HAP-1 (cell line): ENCODE measurements around the gene PAK4.

Experiments used
- DNase-seq, 2 experiments: peaks; one replicate each; pipeline ENCODE4 v3.0.0-alpha.2; 2016 to 2020; ENCODE audit warnings: low spot score in 2 of 2
- H3K27me3 ChIP-seq: fragments of 250-450 bp; sonication (Bioruptor Pico); 2 replicates; pipeline ENCODE4 v1.5.1; 2020; ENCODE audit warnings: low read depth, mild to moderate bottlenecking, moderate library complexity
- H3K36me3 ChIP-seq: fragments of 250-450 bp; sonication (Bioruptor Pico); replicated peaks from 2 replicates; pipeline ENCODE4 v1.5.1; 2020; ENCODE audit warnings: mild to moderate bottlenecking
- H3K4me1 ChIP-seq: fragments of 250-450 bp; sonication (Bioruptor Pico); 2 replicates; pipeline ENCODE4 v1.5.1; 2020; ENCODE audit warnings: mild to moderate bottlenecking
- H3K4me3 ChIP-seq: fragments of 250-450 bp; sonication (Bioruptor Pico); 2 replicates; pipeline ENCODE4 v1.5.1; 2020; ENCODE audit warnings: mild to moderate bottlenecking, moderate library complexity
- H3K9me3 ChIP-seq: fragments of 250-450 bp; sonication (Bioruptor Pico); 2 replicates; pipeline ENCODE4 v1.5.1; 2020; ENCODE audit warnings: mild to moderate bottlenecking, moderate library complexity
- in situ Hi-C: fragments of 300-500 bp; cut with MboI; formaldehyde crosslinking; loops from 3 replicates; pipeline ENCODE4 v1.14.3; 2020; ENCODE audit warnings: low sequenced_read_pairs, inconsistent platforms, mixed read lengths

The PAK4 gene

DNA sequence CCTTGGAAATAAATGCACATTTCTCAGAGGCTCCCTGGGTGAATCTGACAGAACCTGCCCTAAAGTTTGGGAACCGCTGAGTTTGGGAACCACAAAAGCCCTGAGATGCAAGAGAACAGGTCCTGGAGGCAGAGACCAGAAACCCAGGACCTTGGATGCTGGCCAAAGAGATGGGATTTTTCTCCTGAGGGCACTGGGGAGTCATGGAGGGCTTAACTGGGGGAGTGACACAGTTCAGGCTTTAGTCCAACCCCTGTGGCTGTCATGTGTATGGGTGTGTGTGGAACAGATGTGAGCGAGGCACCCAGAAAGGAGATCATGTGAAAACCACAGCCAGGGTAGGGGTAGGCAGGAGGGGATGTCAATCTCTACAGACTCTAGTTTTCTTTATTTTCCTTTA is 67.3 kb downstream of the PAK4 start:
- H3K4me3 ChIP-seq, result no peak overlapping the region
- in situ Hi-C loops, result no loop called here
- peaks cover 26% of the 10 kb centered on the region for H3K27me3 ChIP-seq
- H3K36me3 ChIP-seq, result no peaks in the 10 kb centered on the region
- H3K9me3 ChIP-seq, result no peaks in the 10 kb centered on the region
- no peak for DNase-seq
- H3K4me1 ChIP-seq, result no peaks in the 10 kb centered on the region

- Histone ChIP-seq H3K36me3 (no peaks in the 10 kb centered on the region), H3K27me3 (peaks cover 34% of the 10 kb centered on the region), H3K4me1 (no peaks in the 10 kb centered on the region), H3K9me3 (no peaks in the 10 kb centered on the region), H3K4me3 (no peak overlapping the region)
- no peak for DNase-seq
- in situ Hi-C loops, result no loop called here
These were observed 68.2 kb downstream of the PAK4 start for GRCh38 chr19:39193803-39194202.

- Histone ChIP-seq H3K27me3 (peaks cover 36% of the 10 kb centered on the region), H3K4me1 (no peaks in the 10 kb centered on the region), H3K9me3 (no peaks in the 10 kb centered on the region), H3K4me3 (no peak overlapping the region), H3K36me3 (no peaks in the 10 kb centered on the region)
- in situ Hi-C loops, result no loop called here
- DNase-seq, result no peak
These were observed 69.4 kb downstream of the PAK4 start for GRCh38 chr19:39194832-39195542.

DNA sequence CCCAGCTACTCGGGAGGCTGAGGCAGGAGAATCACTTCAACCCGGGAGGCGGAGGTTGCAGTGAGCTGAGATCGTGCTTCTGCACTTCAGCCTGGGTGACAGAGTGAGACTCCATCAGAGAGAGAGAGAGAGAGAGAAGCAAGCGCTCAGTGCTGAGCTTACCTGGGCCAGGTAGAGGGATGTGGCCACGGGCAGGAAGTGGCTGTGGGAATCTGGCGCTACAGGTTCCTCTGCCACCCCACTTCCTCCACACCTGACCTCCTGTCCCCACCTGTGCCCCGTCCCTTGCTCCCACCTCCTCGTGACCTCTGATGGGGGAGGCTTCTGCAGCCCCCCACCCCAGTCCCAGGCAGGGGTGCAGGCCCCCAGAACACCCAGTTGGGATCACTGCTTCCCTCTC is 70.2 kb downstream of the PAK4 start:
- no peak for DNase-seq
- H3K4me1 ChIP-seq, result no peaks in the 10 kb centered on the region
- H3K27me3 ChIP-seq, result peaks cover 39% of the 10 kb centered on the region
- H3K9me3 ChIP-seq, result no peaks in the 10 kb centered on the region
- no peaks in the 10 kb centered on the region for H3K36me3 ChIP-seq
- H3K4me3 ChIP-seq, result no peak overlapping the region
- in situ Hi-C loops, result no loop called here

GRCh38 chr19:39196320-39196719 is 70.7 kb downstream of the PAK4 start:
- in situ Hi-C loops, result no loop called here
- Histone ChIP-seq H3K9me3 (no peaks in the 10 kb centered on the region), H3K4me3 (no peak overlapping the region), H3K36me3 (no peaks in the 10 kb centered on the region), H3K4me1 (no peaks in the 10 kb centered on the region), H3K27me3 (peaks cover 39% of the 10 kb centered on the region)
- DNase-seq, result no peak

DNA sequence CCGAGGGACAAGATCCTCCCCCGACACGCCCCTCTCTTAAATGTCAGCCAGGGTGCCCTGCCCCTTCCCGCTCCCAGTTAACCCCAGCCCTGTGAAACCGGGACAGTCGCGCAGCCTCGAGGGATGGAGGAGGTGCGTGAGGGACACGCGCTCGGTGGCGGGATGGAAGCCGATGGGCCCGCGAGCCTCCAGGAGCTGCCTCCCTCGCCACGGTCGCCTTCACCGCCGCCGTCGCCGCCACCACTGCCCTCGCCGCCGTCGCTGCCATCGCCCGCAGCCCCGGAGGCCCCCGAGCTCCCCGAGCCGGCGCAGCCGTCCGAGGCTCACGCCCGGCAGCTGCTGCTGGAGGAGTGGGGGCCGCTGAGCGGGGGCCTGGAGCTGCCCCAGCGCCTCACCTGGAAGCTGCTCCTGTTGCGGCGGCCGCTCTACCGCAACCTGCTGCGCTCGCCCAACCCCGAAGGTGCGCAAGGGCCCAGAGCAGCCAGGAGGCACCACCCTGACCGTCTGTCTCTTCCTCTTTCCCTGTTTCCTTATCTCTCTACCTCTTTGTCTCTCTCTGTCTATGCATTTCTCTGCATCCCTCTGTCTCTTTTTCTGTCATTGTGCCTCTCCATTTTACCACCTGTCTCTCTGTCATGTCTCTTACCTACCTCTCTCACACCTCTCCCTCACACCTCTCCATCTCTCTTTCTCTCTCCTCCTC is 71.4 kb downstream of the PAK4 start, which contains the start of gene NCCRP1:
NCCRP1 (plus strand) TSS at position 105 of the 703 bp plus-strand sequence; CDS start at position 124, 19 bp downstream.
- Histone ChIP-seq H3K27me3 (peaks cover 39% of the 10 kb centered on the region), H3K4me3 (no peak within 1 kb of the TSS), H3K36me3 (no peaks in the 10 kb centered on the region), H3K9me3 (no peaks in the 10 kb centered on the region), H3K4me1 (no peaks in the 10 kb centered on the region)
- in situ Hi-C loops, result no loop called here
- peak; percentile 10 to 60 for DNase-seq

GRCh38 chr19:39197808-39198207 is 72.2 kb downstream of the PAK4 start:
- no peak for DNase-seq
- Histone ChIP-seq H3K4me3 (no peak overlapping the region), H3K36me3 (no peaks in the 10 kb centered on the region), H3K27me3 (peaks cover 39% of the 10 kb centered on the region), H3K4me1 (no peaks in the 10 kb centered on the region), H3K9me3 (no peaks in the 10 kb centered on the region)
- in situ Hi-C loops, result no loop called here

GRCh38 chr19:39199025-39199424 is 73.4 kb downstream of the PAK4 start:
- peak in 1 of 2 experiments; percentile 34 for DNase-seq
- peaks cover 39% of the 10 kb centered on the region for H3K27me3 ChIP-seq
- no peaks in the 10 kb centered on the region for H3K4me1 ChIP-seq
- H3K9me3 ChIP-seq, result no peaks in the 10 kb centered on the region
- in situ Hi-C loops, result no loop called here
- no peaks in the 10 kb centered on the region for H3K36me3 ChIP-seq
- H3K4me3 ChIP-seq, result no peak overlapping the region

DNA sequence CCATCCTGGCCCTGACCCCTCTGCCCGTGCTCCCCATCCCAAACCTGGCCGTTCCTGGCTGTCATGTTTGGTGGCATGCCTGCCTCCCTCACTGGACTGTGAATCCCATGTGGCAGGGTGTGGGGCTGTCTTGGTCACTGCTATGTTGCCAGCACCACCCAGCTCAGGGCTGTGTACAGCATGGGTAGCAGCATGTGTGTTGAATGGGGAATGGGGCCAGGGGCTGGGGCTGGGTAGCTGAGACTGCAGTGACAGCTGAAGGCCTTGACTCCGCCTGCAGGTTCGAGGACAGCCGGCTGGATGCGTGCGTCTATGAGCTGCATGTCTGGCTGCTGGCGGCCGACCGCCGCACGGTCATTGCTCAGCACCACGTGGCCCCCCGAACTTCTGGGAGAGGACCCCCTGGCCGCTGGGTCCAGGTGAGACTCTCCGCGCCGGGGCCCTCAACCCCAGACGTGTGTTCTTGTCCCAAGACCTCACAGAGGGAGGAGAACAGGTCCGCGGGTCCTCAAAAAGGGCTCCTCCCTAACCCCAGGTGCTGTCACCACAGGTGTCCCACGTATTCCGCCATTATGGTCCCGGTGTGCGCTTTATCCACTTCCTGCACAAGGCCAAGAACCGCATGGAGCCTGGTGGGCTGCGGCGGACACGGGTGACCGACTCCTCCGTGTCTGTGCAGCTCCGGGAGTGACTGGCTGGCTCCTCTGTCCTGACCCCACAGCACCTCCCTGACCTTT is 74.6 kb downstream of the PAK4 start:
- H3K4me3 ChIP-seq, result no peak overlapping the region
- H3K4me1 ChIP-seq, result no peaks in the 10 kb centered on the region
- DNase-seq, result no peak
- no peaks in the 10 kb centered on the region for H3K36me3 ChIP-seq
- H3K9me3 ChIP-seq, result no peaks in the 10 kb centered on the region
- in situ Hi-C loops, result no loop called here
- H3K27me3 ChIP-seq, result peaks cover 37% of the 10 kb centered on the region

DNA sequence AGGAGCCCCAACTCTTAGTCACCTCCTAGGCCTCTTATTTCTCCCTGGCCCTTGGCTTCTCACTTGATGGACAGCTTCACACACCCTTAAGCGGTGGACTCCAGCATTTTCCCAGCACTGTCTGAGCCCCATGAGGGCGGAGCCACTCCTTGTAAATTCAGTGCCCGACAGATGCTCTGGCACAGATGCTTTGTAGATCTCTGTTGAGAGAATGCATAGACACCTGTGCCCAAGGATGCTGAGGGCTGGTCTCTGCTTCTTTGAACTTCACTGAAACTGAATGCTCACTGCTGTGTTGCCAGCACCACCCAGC is 75.2 kb downstream of the PAK4 start:
- H3K36me3 ChIP-seq, result no peaks in the 10 kb centered on the region
- in situ Hi-C loops, result no loop called here
- H3K27me3 ChIP-seq, result peaks cover 32% of the 10 kb centered on the region
- H3K4me1 ChIP-seq, result no peaks in the 10 kb centered on the region
- DNase-seq, result no peak
- H3K4me3 ChIP-seq, result no peak overlapping the region
- H3K9me3 ChIP-seq, result no peaks in the 10 kb centered on the region

DNA sequence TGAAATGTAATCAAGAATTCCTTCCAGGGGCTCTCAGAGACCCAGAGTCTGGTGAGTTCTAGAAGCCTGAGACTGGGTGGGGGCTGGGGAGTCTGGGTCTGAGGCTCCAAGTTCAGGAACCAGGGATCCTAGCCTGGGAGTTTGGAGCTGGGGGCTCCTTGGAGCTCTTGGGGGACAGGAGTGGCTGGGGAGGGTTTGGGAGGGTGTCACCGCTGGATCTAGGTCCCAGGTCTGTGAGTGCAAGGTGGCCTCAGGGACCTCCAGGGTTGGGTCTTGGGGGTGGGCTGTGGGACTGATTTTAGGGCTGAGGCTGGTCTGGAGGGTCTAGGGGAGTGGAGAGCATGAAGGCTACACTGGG is 77.4 kb downstream of the PAK4 start:
- H3K4me1 ChIP-seq, result no peaks in the 10 kb centered on the region
- H3K9me3 ChIP-seq, result no peaks in the 10 kb centered on the region
- no peak for DNase-seq
- H3K36me3 ChIP-seq, result no peaks in the 10 kb centered on the region
- H3K27me3 ChIP-seq, result peaks cover 11% of the 10 kb centered on the region
- in situ Hi-C loops, result no loop called here
- H3K4me3 ChIP-seq, result no peak overlapping the region

- H3K36me3 ChIP-seq, result no peaks in the 10 kb centered on the region
- H3K4me3 ChIP-seq, result no peak within 1 kb of the TSS
- DNase-seq, result no peak
- H3K9me3 ChIP-seq, result no peaks in the 10 kb centered on the region
- H3K27me3 ChIP-seq, result peaks cover 6% of the 10 kb centered on the region
- in situ Hi-C loops, result no loop called here
- no peaks in the 10 kb centered on the region for H3K4me1 ChIP-seq
These were observed 78.1 kb downstream of the PAK4 start, which contains the start of gene SYCN for GRCh38 chr19:39203372-39204341. Gene SYCN, minus strand, starts transcription at chr19:39204263. Its CDS starts 9 bp downstream, at chr19:39204254.

GRCh38 chr19:39205449-39205764 is 79.8 kb downstream of the PAK4 start:
- in situ Hi-C loops, result no loop called here
- H3K4me3 ChIP-seq, result no peak overlapping the region
- H3K27me3 ChIP-seq, result peaks cover 6% of the 10 kb centered on the region; the same call in 1 of the 2 replicates
- no peaks in the 10 kb centered on the region for H3K4me1 ChIP-seq
- DNase-seq, result no peak
- no peaks in the 10 kb centered on the region for H3K9me3 ChIP-seq
- no peaks in the 10 kb centered on the region for H3K36me3 ChIP-seq
